Coronary artery (tissue), 2 donors: ENCODE data around the gene NXNL2.

ENCODE experiments used
- DNase-seq: peaks from one replicate; pipeline ENCODE4 v3.0.0-alpha.2; 2017; ENCODE audit warnings: low spot score
- H3K27ac ChIP-seq, 2 donors: fragments of 200-600 bp; sonication (generic); one replicate each; pipeline ENCODE4 v1.5.1; 2016 to 2019
- H3K4me3 ChIP-seq: fragments of 200-600 bp; sonication (generic); 2 replicates; pipeline ENCODE4 v1.5.1; 2016; ENCODE audit warnings: mild to moderate bottlenecking, moderate library complexity
- TF ChIP-seq, protein P1 (sequence below): fragments of 200-600 bp; sonication (generic); IDR thresholded peaks from one replicate; pipeline ENCODE4 v1.5.1; 2019; ENCODE audit warnings: antibody characterized with exemption

Gene NXNL2

DNA sequence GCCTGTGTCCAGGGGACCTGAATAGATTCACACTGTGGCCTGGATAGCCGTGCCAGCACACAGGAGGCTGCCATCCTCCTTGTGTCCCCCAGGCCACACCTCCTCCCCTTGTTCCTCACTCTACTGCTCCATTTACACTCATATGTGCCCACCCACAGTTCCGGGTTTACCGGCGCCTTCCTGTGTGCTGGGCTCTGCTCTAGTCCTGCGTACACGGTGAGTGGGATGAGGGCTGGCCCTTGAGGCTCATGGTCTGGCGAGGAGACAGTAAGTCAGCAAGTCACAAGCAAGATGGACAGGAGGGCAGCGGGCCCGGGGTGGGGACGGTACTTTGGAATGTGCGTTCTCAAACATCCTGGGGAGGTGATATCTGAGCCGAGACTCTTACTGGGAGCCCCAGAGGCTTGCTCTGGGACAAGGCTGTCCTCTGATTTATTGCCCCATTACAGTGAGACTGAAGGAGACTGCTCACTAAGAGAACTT, 32.4 kb upstream of the NXNL2 start:
- peak; percentile 49 for DNase-seq
- TF ChIP-seq, protein P1, sequence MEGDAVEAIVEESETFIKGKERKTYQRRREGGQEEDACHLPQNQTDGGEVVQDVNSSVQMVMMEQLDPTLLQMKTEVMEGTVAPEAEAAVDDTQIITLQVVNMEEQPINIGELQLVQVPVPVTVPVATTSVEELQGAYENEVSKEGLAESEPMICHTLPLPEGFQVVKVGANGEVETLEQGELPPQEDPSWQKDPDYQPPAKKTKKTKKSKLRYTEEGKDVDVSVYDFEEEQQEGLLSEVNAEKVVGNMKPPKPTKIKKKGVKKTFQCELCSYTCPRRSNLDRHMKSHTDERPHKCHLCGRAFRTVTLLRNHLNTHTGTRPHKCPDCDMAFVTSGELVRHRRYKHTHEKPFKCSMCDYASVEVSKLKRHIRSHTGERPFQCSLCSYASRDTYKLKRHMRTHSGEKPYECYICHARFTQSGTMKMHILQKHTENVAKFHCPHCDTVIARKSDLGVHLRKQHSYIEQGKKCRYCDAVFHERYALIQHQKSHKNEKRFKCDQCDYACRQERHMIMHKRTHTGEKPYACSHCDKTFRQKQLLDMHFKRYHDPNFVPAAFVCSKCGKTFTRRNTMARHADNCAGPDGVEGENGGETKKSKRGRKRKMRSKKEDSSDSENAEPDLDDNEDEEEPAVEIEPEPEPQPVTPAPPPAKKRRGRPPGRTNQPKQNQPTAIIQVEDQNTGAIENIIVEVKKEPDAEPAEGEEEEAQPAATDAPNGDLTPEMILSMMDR: no peak
- Histone ChIP-seq H3K27ac (no peak overlapping the region), H3K4me3 (no peak overlapping the region)

GRCh38 chr9:88503081-88503844, 31.7 kb upstream of the NXNL2 start:
- Histone ChIP-seq H3K27ac (no peak overlapping the region), H3K4me3 (no peak overlapping the region)
- DNase-seq: peak; percentile 38
- TF ChIP-seq, protein P1: no peak

DNA sequence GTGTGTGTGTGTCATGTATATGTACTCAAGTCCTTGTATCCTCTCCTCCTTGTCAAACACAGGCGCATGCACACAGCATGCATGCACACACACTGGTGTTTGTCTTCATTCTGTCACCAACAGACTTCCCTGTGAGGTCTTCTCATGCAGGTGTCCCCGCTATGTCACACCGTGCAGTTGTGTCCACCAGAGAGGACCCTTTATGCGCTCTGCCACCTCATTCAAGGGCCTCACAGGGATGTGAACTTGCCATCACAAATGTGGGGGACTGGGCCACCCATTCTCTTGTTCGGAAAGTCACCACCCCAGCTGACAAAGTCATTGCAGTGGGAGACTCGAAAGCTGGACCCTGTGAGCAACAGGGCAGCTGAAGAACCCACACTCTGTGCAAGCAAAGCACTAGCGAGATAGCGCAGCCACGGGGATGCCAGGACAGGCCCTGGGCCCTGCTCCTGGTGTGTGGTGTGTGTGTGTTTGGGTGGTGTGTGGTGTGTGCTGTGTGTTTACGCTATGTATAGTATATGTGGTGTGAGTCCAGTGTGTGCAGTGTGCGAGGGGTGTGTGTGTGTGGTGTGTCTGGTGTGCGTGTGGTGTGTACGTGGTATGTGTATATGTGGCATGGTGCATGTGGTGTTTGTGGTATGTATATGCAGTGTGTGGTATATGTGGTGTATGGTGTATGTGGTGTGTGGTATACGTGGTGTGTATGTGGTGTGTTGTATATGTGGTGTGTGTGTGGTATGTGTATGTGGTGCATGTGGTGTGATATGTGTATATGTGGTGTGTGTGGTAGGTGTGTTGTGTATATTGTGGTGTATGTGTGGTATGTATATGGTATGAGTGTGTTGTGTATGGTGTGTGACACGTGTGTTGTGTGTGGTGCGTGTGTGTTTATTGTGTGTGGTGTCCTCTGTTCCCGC, 30.9 kb upstream of the NXNL2 start:
- Histone ChIP-seq H3K27ac (no peak overlapping the region), H3K4me3 (no peak overlapping the region)
- TF ChIP-seq, protein P1: no peak
- no peak for DNase-seq

- no peak for DNase-seq
- TF ChIP-seq, protein P1: no peak
- H3K27ac ChIP-seq: no peak overlapping the region
- H3K4me3 ChIP-seq: no peak overlapping the region
These were observed 26.7 kb upstream of the NXNL2 start for GRCh38 chr9:88508326-88508725.

GRCh38 chr9:88511906-88512305, 23.1 kb upstream of the NXNL2 start:
- Histone ChIP-seq H3K27ac (no peak overlapping the region), H3K4me3 (no peak overlapping the region)
- no peak for DNase-seq
- TF ChIP-seq, protein P1: no peak

- TF ChIP-seq, protein P1: no peak
- Histone ChIP-seq H3K4me3 (no peak overlapping the region), H3K27ac (no peak overlapping the region)
- DNase-seq: no peak
These were observed 20.7 kb upstream of the NXNL2 start for GRCh38 chr9:88514247-88514646.
